ENCODE measurements around the gene TNP2. TPM values are rescaled to one million over a fixed set of nuclear protein-coding genes. Genes with fewer than 3 reads are reported as not detected.

TNP2 gene
- total RNA-seq, 1 donor from 2014 or later: not detected

- H3K4me3 ChIP-seq: no peak within 1 kb of the TSS
- intact Hi-C loops (cut with DNase I): no loop called here
- no peaks in the 10 kb centered on the region for H3K36me3 ChIP-seq
- no peaks in the 10 kb centered on the region for H3K4me1 ChIP-seq
- H3K9me3 ChIP-seq: no peaks in the 10 kb centered on the region
- DNase-seq (ENCODE audit: low spot score in 2 of 2): no peak
- no peak within 1 kb of the TSS for H3K27ac ChIP-seq
- no peaks in the 10 kb centered on the region for H3K27me3 ChIP-seq
- no peak for TF ChIP-seq CTCF (IDR thresholded peaks at IDR 0.05)
Measured at GRCh38 chr16:11276143-11276895, 7.2 kb upstream of the TNP2 start, which contains the start of gene PRM2. Gene PRM2, minus strand, starts transcription at chr16:11276480. Its CDS starts 110 bp downstream, at chr16:11276370.

DNA sequence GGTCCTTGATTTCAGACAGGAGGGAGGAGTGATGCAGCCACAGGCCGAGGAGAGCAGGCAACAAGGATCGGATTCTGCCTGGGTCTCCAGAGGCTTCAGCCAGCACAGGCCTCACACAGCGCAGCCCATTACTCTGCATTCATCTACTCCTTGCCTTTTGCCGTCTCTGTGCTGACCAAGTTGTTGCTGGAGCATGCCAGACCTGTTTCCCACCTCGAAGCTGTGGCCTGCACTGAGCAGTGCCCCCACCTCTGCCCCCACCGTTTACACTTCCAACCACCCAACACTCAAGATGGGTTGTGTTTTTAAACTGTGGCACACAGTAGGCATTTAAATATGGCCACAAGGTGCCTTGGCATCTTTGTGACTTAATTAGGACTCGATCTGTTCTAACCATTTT lies 5.8 kb upstream of the TNP2 start:
- no peak overlapping the region for H3K27ac ChIP-seq
- no peaks in the 10 kb centered on the region for H3K36me3 ChIP-seq
- no peaks in the 10 kb centered on the region for H3K4me1 ChIP-seq
- H3K27me3 ChIP-seq: no peaks in the 10 kb centered on the region
- intact Hi-C loops (cut with DNase I): no loop called here
- no peaks in the 10 kb centered on the region for H3K9me3 ChIP-seq
- no peak for TF ChIP-seq CTCF (IDR thresholded peaks at IDR 0.05)
- H3K4me3 ChIP-seq: no peak overlapping the region
- DNase-seq (ENCODE audit: low spot score in 2 of 2): no peak

DNA sequence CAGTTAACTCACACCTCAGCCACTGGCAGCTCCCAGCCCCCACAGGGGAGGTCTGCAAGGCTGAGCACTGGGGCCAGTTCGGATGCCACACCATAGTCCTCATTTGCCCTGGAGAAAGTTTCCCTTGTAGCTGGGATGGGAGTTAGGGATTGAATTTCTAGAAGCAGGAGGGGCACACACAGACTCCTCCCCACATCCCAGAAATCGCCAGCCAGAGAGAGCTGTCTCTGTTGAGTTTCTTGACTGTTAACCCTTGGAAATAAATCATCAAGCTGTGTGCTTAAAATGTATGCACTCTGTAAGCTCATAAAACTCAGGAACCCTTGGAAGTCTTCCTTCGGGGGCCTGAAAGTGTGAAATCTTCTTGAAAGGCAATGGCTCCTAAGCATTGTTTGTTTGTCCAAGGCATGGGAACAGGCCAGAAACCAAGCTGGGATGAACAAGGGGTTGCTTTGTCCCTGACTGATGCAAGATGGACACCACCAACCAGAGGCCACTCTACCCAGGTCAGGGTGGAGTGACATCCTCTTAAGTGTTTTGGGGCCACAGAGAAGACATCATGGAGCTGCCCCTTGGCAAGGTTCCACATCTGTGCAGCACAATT lies 4.7 kb upstream of the TNP2 start:
- Histone ChIP-seq H3K36me3 (no peaks in the 10 kb centered on the region), H3K9me3 (no peaks in the 10 kb centered on the region), H3K4me3 (no peak overlapping the region), H3K27ac (no peak overlapping the region), H3K4me1 (no peaks in the 10 kb centered on the region), H3K27me3 (no peaks in the 10 kb centered on the region)
- no peak for TF ChIP-seq CTCF (IDR thresholded peaks at IDR 0.05)
- intact Hi-C loops (cut with DNase I): no loop called here
- no peak for DNase-seq (ENCODE audit: low spot score in 2 of 2)

- H3K27me3 ChIP-seq: no peaks in the 10 kb centered on the region
- no peak within 1 kb of the TSS for H3K4me3 ChIP-seq
- DNase-seq (ENCODE audit: low spot score in 2 of 2): no peak
- H3K9me3 ChIP-seq: no peaks in the 10 kb centered on the region
- no peak for TF ChIP-seq CTCF (IDR thresholded peaks at IDR 0.05)
- H3K36me3 ChIP-seq: no peaks in the 10 kb centered on the region
- H3K27ac ChIP-seq: no peak within 1 kb of the TSS
- intact Hi-C loops (cut with DNase I): no loop called here
- no peaks in the 10 kb centered on the region for H3K4me1 ChIP-seq
Measured at GRCh38 chr16:11272921-11273720, 4.0 kb upstream of the TNP2 start, which contains the start of gene PRM3. Gene PRM3, minus strand, starts transcription at chr16:11273629. Its CDS starts 34 bp downstream, at chr16:11273595.

GRCh38 chr16:11272484-11272883 lies 3.4 kb upstream of the TNP2 start:
- Histone ChIP-seq H3K27me3 (no peaks in the 10 kb centered on the region), H3K36me3 (no peaks in the 10 kb centered on the region), H3K9me3 (no peaks in the 10 kb centered on the region), H3K4me3 (no peak overlapping the region), H3K4me1 (no peaks in the 10 kb centered on the region), H3K27ac (no peak overlapping the region)
- intact Hi-C loops (cut with DNase I): no loop called here
- no peak for DNase-seq (ENCODE audit: low spot score in 2 of 2)
- TF ChIP-seq CTCF (IDR thresholded peaks at IDR 0.05): no peak
